Stomach smooth muscle (tissue), 2 donors: ENCODE results near the gene GALNT1.

Source experiments
- H3K27ac ChIP-seq: one replicate; pipeline ENCODE4 v1.7.0; 2013; ENCODE audit warnings: mild to moderate bottlenecking, low read length, inconsistent platforms
- H3K27me3 ChIP-seq, 2 donors: one replicate each; pipeline ENCODE4 v1.7.0; 2013; ENCODE audit warnings: low read length in 2 of 2; ENCODE audit not compliant: insufficient read depth in 2 of 2, control insufficient read depth in 1 of 2
- H3K36me3 ChIP-seq, 2 donors: one replicate each; pipeline ENCODE4 v1.7.0; 2013; ENCODE audit warnings: low read length in 2 of 2; ENCODE audit not compliant: control insufficient read depth in 2 of 2, insufficient read depth in 2 of 2
- H3K4me1 ChIP-seq: one replicate; pipeline ENCODE4 v1.7.0; 2013; ENCODE audit warnings: low read length; ENCODE audit not compliant: control insufficient read depth, insufficient read depth
- H3K4me3 ChIP-seq, 2 donors: one replicate each; pipeline ENCODE4 v1.7.0; 2013; ENCODE audit warnings: low read length in 2 of 2
- H3K9ac ChIP-seq, 2 donors: one replicate each; pipeline ENCODE4 v1.7.0; 2013; ENCODE audit warnings: low read length in 2 of 2, mild to moderate bottlenecking in 1 of 2
- H3K9me3 ChIP-seq, 2 donors: one replicate each; pipeline ENCODE4 v1.7.0; 2013; ENCODE audit warnings: low read length in 2 of 2; ENCODE audit not compliant: control insufficient read depth in 2 of 2
- donor health status: healthy.
- donor health status: Pancreatic carcinoma.

GALNT1 gene

GRCh38 chr18:35753306-35753910 lies 171.9 kb downstream of the GALNT1 start:
- no peak overlapping the region for H3K9ac ChIP-seq
- H3K4me3 ChIP-seq = no peak overlapping the region
- H3K27ac ChIP-seq = no peak overlapping the region
- peaks cover 3% of the 10 kb centered on the region for H3K4me1 ChIP-seq
- H3K36me3 ChIP-seq = no peaks in the 10 kb centered on the region
- no peaks in the 10 kb centered on the region for H3K9me3 ChIP-seq
- H3K27me3 ChIP-seq = peaks cover 0 to 2% of the 10 kb centered on the region in 2 donors

GRCh38 chr18:35754464-35754863 lies 172.9 kb downstream of the GALNT1 start:
- Histone ChIP-seq H3K27me3 (peaks cover 0 to 2% of the 10 kb centered on the region in 2 donors), H3K36me3 (no peaks in the 10 kb centered on the region)

GRCh38 chr18:35755369-35755768 lies 173.8 kb downstream of the GALNT1 start:
- Histone ChIP-seq H3K9me3 (no peaks in the 10 kb centered on the region), H3K27me3 (peaks cover 0 to 2% of the 10 kb centered on the region in 2 donors), H3K27ac (no peak overlapping the region), H3K36me3 (no peaks in the 10 kb centered on the region), H3K4me3 (no peak overlapping the region), H3K9ac (no peak overlapping the region), H3K4me1 (peaks cover 3% of the 10 kb centered on the region)

More at GRCh38 chr18:35754464-35754863, 172.9 kb downstream of the GALNT1 start:
- Histone ChIP-seq H3K4me1 (peaks cover 3% of the 10 kb centered on the region), H3K27ac (no peak overlapping the region), H3K9ac (no peak overlapping the region), H3K9me3 (no peaks in the 10 kb centered on the region), H3K4me3 (no peak overlapping the region)

GRCh38 chr18:35756506-35757117 lies 175.1 kb downstream of the GALNT1 start:
- Histone ChIP-seq H3K9ac (no peak overlapping the region), H3K4me3 (no peak overlapping the region), H3K36me3 (no peaks in the 10 kb centered on the region), H3K9me3 (no peaks in the 10 kb centered on the region), H3K4me1 (peaks cover 3% of the 10 kb centered on the region), H3K27me3 (peaks cover 0 to 2% of the 10 kb centered on the region in 2 donors), H3K27ac (no peak overlapping the region)
